COLO829 (cell line): Measurements from ENCODE around the gene TOMM5.
"Not testable (repeated sequence)": the region's sequence is repeated elsewhere in the genome, so short reads cannot be mapped to it uniquely, and the experiment has no call there.

Source experiments
- DNase-seq: peaks from one replicate; pipeline ENCODE4 v3.0.0; 2012; ENCODE audit warnings: low spot score

TOMM5 gene

DNA sequence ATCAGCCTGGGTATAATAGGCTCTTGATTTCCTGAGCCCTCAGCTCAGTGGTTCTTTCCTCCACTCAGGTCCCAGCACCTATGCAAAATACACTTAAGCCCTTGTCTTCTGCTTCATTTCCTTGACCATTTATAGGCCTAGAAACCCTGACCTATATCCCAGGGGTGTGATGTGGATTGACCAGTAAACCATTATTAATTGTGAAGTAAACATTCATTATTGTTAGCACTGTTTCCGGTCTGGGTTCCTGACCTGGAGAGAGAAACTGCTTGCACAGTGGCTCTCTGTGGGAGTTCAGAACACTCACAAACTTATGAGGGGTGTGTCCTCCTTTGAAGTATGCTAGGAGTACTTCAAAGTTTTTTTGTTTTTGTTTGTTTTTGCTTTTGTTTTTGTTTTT lies 19.6 kb upstream of the TOMM5 start:
- DNase-seq = peak; percentile 52

DNA sequence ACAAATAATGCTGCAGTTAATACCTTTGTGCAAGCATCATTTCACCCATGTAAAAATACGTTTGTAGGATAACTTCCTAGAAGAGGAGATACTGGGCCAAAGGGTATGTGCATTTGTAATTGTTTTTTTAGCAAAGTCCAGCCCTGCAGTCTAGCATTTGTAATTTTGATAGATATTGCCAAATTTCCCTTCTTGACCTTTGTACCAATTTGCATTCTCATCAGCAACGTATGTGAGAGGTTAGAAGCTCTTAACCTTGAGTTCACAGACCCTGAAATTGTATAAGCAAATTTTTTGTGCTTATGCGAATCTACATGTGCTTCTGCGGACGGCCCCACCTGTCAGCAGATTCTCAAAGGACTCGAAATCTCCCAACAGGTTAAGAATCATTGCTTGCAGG lies 18.6 kb upstream of the TOMM5 start:
- no peak for DNase-seq

DNA sequence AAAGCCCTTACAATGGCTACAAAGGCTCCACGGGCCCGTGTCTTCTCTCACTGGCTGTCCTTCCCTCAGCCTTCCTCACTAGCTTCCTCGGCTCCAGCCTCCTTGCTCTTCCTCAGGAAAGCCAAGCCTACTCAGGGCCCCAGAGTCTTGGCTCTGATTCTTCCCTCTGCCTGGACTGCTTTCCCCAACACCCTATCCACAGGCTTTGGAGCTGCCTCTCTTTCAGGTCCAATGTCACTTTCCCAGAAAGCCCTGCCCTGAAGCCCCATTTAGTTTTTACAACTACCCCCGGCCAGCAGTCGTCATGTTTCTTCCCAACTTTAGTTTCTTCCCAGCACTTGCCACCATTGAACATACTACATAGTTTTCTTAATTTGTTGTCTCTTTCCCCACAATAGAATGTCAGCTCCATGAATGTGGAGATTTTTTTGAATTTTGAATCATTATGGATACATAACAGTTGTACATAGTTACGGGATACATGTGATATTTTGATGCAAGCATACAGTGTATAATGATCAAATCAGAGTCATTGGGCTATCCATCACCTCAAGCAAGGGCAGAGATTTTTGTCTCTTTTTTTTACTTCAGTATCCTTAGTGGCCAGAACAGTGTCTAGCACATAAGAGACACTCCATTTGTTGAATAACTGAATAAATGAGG lies 17.5 kb upstream of the TOMM5 start:
- DNase-seq = no peak

DNA sequence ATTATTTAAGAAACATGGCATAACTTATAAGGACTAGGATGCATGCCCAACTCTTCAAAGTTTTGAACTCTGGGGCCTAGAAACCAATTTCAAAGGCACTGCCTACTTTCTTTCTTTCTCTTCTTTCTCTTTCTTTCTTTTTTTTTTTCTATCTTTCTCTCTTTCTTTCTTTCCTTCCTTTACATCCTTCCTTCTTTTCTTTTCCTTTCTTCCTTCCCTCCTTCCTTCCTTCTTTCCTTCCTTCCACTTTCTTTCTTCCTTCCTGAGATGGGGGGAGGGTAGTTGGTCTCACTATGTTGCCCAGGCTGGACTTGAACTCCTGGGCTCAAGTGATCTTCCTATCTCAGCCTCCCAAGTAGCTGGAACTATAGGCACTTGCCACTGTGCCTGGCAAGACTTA lies 15.9 kb upstream of the TOMM5 start:
- DNase-seq = no peak

DNA sequence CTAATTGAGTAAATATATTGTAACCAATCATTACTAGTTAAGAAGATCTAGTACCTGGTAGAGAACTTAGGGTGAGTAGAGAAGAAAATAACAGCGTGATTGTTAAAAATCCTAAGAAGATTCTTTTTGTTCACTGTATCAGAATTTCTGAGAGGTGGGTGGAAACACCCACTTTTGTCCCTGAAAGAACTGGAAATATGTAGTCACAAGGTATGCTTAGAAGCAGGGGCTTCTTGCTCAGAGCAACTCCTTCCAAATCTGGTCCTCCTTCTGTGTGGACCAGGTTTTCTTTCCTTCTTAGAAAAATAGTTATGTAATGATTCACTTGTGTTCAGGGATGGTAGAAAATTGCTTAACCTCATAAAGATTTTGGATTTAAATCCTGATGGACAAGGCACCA lies 11.9 kb upstream of the TOMM5 start:
- DNase-seq = no peak

DNA sequence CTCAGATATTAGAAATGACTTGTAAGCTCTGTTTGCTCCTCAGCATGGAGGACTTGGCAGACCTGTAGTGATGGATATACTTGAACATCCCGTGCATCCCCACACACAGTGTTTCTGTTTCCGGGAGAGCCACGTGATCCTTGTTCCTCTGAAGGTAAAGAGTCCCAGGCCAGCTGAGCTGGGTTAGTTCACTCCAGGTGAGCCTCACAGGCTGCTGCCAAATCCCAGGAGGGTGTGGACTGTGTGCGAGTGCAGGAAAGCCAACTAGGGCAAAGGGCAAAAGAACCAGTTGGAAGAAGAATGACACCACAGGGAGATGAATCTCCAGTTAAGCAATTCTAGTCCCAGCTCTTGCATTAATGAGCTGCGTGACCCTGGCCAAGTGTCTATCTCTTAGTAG lies 10.4 kb upstream of the TOMM5 start:
- DNase-seq = no peak

DNA sequence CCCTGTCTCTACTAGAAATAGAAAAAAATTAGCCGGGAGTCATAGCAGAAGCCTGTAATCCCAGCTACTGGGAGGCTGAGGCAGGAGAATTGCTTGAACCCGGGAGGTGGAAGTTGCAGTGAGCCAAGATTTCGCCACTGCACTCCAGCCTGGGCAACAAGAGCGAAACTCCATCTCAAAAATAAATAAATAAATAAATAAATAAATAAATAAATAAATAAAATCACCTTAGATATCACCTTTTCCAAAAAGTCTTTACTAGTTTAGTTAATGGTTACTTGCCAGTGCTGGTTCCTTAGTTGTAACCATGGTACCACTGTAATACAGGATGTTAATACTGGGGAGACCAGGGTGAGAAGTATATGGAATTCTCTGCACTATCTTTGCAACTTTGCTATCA lies 9.7 kb upstream of the TOMM5 start:
- DNase-seq = not testable (repeated sequence)

DNA sequence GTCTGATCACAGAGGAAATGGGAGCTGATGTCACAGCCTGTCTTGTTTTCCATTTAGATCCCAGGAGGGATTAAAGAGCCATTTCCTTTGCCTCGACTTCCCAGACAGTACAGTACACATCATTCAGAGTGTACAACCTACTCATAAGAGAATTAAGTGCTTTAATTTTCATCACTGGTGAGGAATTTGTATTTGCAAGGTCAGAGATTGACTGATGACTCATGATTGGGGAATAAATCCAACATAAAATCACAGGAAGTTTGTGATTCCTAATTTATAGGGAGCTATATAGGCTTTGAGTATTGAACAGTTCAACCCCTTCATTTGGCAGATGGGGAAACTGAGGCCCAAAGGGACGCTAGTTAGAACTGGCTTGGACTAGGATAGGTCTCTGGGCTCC lies 4.1 kb upstream of the TOMM5 start:
- no peak for DNase-seq

DNA sequence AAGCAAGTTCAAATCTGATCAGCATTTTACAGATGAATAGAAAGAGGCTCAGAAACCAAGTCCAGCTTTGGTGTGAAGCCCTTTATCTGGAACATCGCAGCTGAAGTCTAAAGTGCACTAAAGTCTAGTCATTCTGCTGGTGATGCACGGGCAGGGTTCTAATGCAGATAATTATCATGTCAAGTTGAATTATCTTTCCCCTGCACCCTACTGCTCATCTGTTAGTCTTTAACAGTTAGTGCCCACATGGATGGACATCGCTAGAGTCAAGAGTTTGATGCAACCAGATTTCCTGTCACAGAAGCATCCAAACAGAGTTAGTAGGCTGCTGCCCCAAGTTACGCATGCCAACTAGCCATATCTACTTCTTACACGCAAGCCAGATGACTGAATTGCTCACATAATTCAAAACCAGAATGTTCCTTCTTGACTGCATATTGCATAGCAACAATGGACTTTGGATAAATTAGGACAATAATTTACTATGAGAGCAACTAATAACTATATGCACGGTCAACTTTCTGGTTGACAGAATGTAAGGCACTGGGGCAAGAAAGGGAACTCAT lies 1.6 kb upstream of the TOMM5 start:
- DNase-seq = no peak

DNA sequence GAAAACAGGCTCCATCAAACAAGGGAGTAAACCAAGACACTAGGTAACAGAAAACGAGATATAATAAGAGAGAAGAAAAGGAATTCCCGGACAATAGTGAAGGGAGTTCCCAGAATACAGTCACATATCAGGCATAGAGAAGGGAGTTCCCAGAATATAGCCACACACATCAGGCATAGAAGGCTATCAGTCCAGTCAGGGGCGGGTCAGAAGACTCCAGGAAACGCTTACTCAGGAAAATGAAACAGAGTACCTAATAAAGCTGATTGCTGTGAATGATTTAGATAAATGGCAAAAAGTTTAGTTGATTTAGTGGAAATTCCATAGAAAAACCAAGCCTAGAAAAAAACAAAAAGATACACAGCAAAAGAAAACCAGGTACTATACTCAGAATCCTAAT lies 4.9 kb downstream of the TOMM5 start:
- DNase-seq = no peak

DNA sequence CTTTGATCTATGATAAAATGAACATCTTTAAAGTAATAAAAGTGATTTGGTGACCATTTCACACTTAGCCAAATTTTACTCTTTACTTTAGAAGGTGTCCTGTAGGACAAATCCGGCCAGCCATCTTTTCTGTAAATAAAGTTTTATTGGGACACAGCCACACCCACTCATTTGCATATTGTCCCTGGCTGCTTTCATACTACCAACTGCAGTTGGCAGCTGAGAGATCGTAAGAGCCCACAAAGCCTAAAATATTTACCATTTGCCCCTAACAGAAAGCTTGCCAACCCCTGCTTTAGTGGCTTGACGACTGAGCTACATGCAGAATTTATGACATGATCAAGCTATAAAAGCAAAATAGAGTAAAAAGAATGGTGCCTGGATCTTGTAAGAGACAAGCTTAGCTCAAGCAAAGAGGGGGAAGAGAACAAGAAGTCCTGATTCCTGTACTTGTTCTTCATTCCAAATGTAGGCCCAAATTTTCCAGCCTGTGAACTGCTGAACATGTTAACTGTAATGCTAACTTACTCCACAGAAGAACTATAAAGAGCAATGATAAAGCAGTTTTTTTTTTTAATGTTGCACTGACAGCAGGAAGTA lies 8.8 kb downstream of the TOMM5 start:
- no peak for DNase-seq

DNA sequence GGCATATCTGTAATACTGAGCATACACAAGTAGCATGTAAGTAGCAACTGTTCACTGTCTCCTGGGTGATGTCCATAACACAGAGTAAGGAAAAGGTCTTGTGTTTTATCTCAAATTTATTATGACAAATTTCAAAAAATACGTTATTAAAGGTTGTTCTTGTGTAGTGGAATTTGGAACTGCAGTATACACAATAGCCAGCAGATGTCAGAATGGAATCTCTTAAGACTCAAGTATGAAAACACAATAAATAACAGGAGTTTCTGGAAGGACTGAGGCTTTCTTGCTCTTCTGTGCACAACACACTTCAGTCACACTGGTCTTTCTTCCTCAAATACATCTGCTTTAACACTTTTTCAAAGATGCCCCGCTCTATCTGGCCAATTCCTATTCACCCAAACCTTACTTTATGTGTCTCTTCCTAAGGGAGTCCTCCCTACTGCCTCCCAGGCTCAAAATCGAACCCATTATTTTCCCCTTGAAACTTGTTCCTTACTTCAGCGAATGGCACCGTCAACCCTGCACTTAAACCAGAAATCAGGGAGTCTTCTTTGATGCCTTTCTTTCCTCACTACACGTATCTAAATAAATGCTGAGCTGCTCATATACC lies 9.7 kb downstream of the TOMM5 start:
- DNase-seq = peak; percentile 55

DNA sequence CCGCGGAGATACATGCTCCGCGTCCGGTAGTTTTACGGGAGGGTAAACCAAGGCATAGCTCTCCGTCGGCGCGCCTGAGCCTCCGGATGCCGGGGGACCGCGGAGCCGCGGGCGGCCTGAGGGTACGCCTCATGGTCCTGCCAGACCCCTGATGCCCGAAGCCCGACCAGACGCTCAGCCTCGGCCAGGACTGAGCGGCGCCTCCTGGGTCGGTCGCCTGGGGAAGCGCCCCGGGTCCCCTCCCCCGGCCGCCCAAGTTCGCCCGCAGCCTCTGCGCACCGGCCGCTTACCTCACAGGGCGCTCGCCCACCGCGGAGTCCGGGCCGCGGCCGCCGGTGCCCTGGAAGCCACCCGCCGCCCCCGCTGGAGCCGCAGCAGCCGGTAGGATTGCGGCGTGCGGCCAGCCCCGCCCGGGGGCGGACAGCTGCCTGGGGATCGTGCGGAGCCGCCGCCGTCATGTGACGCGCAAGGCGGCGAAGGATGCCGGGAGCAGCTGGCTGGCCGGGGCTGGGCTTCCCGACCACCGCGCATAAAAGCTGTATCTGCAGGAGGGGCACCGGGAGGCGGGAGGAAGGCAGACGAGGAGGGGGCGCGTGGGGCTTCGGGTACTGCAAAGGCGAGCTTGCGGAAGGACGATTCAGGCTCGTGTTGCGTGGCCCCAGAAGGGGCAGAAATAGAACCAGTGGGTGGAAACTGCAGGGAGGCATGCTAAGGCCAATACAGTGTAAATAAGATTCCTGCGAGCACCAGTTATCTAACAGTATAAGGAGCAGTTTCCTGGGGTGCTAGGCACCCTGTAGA lies 16.3 kb downstream of the TOMM5 start, which contains the start of gene FBXO10:
Gene FBXO10, minus strand, starts transcription at position 460 of the 801 bp plus-strand sequence. CDS start 34,612 bp downstream, outside the sequence.
- peak; percentile 47 for DNase-seq

DNA sequence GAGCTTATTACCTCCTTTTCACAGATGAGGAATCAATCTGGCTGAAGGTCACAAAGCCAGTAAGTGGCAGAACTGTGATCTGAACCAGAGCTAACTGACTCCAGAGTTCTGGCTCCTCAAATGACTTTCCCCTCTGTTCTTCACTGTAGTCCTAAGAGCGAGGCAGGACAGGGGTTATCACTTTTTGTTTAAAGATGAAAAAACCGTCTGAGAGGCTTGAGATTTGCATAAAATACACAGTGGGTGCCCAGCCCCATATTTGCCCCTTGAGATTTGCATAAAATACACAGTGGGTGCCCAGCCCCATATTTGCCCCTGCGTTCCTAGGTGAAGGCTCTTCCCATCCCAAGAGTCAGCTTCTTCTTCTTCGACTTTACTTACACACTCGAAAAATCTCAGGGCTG lies 16.9 kb downstream of the TOMM5 start:
- no peak for DNase-seq

DNA sequence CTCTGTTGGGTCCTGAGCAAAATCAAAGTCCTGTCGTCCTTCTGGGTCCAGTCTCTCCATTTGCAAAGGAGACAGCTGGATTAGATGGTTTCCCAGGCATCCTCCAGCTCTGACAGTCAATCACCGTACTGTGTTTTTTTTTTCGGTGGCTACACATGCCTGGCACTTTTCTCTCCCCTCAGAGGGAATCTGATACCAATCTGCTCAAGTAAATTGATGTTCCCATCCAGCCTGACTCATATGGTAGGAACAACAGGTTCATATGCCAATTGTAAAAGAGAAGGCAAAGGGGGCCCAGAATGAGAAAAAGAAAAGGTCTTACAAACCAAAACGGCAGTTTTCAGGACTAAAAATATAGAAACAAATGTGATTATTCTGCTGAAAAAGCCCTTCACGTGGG lies 17.4 kb downstream of the TOMM5 start:
- no peak for DNase-seq

DNA sequence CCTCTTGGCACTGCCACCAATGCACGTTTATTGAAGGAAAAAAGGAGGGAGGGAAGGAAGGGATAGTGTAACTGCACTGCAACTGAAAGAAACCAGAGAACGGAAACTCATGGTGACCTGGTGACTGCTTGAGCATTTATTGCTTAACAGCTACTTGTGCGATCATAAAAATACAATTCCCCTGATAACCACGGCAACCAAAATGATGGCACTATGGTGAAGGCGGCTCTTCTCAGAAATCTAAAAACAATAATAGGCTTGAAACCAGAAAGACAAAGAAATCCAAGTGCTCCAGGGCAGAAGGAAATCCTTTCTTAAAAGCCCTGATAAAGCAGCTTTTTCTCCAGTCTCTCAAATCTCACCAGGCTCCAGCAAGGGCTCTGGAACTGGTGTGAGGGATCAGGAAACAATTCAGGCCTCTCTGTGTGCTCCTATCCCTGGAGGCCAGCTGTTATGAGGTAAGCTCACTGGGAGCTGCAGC lies 18.1 kb downstream of the TOMM5 start:
- DNase-seq = no peak

DNA sequence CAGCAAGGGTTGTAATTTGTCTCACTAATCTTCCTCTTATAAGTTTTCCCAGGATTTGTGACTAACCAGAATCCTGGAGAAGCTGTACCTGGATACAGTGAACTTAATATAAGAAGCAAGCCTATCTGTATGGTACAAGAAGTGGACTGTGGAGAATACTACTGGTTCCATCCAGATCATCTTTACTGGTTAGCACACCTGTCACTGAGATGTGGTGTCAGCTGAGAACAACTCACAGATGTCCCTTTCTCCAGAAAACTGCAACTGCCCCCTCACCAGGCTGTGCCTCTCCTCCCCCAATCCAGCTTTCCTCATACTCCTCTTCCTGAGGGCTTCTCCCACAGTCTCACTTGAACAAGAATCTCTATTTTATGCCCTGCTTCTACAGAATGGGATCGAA lies 21.1 kb downstream of the TOMM5 start:
- no peak for DNase-seq

DNA sequence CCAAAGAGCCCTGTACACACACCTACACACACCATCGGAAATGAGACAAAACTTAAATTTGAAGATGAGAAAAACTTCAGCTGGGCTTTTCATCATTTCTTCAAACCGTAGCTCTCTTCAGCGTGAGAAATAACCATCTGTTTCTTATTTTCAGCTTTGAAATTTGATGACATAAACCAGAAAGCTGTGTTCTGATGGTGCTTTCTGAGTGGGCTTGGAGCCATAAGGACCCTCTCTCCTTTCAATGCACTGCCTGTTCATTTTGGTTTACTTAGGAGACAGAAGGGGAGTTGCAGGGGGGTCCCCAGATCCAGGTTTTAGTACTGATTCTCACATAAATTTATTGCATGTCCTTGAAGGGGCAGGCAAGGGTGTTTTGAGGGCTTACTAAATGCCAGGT lies 25.7 kb downstream of the TOMM5 start:
- DNase-seq = no peak

DNA sequence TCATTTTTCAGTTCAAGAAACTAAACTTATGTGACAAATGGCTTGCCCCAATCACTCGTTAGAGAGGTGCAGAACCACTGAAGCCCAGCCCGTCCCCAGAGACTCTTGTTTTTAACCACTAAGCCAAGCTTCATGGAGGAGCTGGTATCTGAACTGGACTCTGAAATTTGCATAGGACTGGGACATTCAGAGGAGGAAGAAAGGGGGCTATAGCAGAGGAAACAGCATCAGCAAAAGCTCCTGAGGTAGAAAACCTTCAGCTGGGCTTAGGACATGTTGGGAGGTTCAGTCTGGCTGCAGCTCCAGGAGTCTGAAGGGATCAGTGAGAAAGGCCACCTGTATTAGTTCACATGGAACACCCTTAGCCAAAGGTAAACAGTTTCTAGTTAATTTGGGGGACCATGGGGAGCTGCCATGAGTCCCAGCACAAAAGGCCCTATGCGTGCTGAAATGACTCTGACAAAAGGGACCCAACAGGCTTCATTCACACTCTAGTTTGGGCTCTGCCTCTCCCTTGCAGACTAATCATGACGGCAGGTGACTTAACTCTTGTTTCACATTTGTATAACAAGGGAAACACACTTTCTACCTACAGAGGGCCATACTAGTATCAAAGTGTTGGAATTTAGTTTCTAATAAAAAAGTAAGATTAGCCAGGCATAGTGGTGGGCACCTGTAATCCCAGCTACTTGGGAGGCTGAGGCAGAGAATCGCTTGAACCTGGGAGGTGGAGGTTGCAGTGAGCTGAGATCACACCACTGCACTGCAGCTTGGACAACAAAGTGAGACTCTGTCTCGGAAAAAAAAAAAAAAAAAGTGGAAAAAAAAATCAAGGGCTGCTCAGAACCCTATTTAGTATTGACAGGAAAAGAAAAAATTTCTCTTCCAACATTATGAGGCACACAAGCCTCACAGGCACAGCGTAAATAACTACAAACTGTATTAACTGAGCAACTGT lies 26.5 kb downstream of the TOMM5 start:
- no peak for DNase-seq

DNA sequence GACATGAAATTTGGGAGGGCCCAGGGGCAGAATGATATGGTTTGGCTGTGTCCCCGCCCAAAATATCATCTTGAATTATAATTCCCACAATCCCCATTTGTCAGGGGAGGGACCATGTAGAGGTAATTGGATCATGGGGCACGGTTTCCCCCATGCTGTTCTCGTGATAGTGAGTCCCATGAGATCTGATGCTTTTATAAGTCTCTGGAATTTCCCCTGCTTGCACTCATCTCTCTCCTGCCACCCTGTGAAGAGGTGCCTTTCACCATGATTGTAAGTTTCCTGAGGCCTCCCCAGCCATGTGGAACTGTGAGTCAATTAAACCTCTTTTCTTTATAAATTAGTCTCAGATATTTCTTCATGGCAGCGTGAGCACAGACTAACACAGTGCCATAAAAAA lies 27.5 kb downstream of the TOMM5 start:
- DNase-seq = no peak

DNA sequence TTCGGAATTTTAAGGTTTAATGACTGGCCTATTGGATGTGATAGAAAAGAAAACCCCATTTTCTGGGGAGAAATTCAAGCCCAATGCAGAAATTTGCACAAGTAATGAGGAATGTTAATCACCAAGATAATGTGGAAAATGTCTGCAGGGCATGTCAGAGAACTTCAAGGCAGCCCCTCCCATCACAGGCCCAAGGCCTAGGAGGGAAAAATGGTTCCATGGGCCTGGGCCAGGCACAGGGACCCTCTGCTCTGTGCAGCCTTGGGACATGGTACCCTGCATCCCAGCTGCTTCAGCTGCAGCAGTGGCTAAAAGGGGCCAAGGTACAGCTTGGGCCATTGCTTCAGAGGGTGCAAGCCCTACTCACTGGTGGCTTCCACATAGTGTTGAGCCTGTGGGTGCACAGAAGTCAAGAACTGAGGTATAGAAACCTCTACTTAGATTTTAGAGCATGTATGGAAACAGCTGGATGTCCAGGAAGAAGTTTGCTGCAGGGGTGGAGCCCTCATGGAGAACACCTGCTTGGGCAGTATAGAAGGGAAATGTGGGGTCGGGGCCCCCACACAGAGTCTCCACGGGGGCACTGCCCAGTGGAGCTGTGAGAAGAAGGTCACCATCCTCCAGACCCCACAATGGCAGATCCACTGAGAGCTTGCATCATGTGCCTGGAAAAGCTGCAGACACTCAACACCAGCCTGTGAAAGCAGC lies 28.4 kb downstream of the TOMM5 start:
- DNase-seq = no peak
